Dedifferentiated amniotic fluid mesenchymal stem cell (primary cell): Measurements from ENCODE around the gene BRD3OS.

Experiments used
- DNase-seq: peaks from one replicate; pipeline ENCODE4 v3.0.0-alpha.2; 2016; ENCODE audit errors: extremely low spot score

BRD3OS gene, protein sequence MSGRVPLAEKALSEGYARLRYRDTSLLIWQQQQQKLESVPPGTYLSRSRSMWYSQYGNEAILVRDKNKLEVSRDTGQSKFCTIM

DNA sequence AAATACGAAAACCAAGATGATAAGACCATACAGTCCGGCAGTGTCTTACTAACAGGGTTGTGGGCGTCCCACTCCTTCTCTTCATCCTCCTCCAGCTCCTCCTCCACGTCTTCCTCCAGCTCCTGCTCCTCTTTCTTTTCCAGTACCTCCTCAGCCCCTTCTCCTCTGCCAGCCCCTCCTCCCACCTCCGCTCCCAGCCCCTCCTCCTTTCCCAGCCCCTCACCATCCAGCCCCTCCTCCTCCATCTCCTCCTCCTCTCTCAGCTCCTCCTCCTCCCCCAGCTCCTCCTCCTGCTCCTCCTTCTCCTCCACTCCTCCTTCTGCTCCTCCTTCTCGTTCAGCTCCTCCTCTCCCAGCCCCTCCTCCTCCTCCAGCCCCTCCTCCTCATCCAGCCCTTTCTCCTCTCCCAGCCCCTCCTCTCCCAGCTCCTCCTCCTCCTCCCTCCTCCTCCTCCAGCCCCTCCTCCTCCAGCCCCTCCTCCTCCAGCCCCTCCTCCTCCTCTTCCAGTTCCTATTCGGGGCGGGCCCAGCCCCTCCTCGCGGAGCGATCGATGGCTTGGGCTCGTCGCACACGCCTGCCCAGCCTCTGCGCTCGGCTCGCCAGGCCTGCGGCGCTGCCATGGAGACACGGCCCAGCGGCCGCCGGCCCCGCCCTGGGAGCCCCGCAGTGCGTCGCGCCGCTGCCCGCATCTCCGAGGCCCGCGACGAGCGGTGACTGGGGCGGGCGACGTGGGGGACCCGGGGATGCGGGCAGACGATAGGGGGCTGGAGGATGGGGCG lies at the start of gene BRD3OS:
BRD3OS (plus strand) TSS at position 654 of the 778 bp plus-strand sequence. CDS start 1,267 bp downstream, outside the sequence.
- DNase-seq, result peak; percentile 100

DNA sequence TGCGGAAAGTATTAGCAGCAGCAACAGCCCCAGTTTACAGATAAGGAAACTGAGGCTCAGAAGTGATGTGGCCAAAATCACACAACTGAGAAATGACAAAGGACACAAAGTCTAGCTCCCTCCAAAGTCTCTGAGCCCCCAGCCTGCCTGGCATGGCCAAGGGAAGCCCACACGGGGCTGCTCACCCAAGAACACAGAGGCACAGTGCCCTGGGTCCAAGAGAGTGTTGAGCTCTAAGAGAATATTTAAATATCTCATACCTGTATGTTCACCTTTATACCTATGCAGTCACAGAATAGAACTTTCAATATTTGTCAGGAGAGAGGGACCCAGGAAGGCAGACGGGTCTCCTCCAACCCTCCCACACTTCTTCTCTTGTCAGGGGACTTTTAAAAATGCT lies 49.8 kb upstream of the BRD3OS start:
- no peak for DNase-seq

DNA sequence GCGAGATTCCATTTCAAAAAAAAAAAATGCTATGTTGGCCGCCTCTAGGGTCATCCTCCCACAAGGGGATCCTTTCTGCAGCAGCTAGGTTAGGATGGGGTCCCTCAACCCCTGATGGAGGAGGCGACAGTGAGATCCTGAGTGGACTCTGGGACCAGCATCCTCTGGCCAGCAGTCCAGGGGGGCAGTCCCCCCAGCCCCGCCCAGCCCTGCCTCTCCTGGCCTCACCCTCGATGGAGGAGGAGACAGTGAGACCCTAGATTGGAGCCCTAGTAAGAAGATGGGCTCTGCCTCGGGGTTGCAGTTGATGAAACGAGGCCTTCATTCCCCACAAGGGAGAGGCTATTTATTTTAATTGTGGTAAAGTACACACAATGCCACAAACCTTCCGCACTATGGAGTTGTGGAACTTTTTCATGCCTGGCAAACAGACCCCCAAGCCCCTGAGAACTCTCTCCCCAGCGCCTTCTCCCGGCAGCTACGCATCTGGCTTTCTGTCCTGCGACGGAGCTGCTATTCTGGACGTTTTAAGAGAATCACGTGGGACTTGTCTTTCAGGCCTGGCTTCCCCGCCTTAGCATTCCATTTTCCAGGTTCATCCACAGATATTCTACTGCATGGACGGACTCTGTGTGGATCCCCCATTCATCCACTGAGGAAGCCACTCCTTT lies 49.0 kb upstream of the BRD3OS start:
- no peak for DNase-seq

DNA sequence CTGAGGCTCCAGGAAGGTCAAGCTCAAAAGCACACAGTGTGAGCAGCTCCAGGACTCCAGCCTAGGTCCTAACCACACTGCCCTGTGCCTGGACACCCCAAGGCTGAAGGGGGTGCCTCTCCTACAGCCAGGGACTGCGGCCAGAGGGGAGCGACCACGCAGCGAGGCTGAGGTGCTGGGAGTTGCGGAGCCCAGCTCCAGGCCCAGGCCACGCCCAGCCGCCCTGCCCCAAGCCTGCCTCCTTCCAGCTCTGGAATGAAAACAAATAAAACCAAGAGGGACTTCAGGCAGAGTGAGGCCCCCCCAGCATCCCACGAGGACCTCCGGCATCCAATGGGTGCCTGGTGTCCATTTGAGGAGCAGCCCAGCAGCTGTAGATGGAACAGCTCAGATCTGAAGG lies 48.4 kb upstream of the BRD3OS start:
- DNase-seq, result no peak

DNA sequence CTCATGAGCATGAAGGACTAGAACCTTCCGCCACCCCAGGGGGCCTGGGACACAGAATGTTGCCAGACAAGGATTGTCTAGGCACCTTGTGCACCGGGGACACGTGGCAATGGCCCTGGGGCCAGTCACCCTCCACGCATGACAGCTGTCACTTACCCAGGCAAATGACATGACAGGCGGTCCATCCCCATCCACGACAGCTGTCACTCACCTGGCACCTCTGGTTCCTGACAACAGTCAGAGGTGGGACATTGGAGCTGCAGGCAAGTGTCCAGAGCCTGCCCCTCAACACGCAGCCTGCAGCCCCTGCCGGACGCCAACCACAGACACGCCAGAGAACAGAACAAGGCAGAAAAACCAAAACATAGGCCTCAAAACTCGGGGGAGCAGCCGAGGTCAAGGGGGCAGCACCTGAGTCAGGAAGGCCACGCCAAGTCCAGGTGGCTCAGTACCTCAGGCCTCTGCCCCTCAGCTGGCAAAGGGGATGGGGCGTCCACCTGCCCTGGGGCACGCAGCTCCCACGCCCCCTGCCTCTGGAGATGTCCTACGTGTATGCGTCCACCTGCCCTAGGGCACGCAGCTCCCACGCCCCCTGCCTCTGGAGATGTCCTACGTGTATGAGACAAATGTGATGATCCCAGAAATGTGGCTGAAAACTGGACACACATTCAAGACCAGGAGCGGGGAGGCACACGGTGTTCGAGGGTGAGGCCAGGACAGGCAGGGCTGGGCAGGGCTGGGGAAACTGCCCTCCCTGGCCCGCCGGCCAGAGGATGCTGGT lies 47.7 kb upstream of the BRD3OS start:
- no peak for DNase-seq

DNA sequence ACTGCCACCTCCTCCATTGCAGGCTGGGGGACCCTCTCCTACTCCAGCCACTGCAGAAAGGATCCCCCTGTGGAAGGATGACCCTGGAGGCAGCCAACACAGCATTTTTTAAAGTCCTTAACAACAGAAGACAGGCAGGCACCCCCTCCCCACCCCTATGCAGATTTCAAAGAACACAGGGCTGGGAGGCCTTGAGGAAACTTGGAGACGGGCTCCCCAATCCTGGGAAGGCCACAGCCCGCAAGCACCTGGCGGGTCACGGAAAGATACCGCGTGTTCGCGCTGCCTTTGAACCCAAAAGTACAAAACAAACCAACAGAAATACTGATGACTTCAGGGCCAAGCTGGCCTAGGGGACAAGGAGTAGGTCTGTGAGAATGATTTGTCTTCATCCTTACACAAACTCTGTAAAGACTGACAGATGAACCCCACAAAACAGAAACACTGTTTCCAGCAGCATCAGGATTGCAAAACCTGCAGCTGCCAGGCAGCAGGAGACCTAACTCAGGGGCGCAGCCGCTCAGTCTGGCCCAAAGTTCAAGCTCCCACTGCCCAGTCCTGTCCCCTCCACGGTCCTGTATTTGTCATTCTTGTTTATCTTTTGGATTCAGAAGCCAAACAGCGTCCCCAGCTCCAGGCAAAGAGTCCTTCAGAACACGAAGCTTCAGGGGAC lies 46.9 kb upstream of the BRD3OS start:
- no peak for DNase-seq

DNA sequence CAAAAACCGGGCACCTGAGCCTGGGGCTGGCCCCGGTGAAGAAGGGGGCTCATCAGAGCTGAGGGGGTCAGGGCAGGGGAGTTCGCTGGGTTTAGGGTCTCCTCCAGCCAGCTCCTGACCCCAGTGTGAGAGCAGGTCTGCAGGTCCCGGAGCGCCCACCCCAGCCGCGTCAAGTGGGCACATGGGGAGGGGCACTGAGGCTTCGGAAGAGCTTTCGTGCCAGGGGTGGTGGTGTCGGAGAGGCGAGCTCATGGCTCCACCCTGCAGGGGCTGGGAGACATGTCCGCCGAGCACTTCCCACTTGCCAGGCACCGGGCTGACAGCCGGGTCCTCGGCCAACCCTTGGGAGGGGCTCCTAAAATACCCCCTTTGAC lies 46.4 kb upstream of the BRD3OS start:
- DNase-seq, result no peak

DNA sequence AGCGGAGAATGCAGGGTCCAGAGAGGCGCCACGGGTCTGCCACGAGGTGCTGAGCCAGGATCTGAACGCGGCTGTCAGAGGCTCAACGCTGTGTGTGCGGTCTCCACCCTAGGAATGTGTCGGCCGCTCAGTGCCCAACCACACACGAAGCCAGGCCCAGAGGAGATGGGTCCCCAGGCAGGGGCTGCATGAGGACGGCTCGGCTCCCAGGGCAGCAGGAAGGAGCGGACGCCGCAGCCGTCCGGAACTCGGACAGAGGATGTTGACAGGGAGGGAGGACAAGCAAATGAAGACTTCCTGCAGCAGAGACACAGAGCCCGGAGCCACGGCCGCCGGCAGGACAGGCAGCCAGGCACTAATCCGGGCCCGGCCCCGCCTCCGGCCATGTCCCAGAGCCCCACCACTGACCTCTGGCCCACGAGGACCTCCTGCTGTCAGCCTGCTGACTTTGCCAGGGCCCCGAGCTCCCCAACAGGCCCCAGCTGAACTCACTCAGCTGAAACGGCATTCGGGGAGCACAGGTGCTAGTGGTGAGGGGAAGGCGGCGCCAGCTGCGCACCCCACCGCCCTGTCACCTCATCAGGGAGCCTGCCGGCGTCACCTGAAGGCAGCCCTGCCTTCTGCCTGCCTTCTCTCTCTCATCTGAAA lies 45.9 kb upstream of the BRD3OS start:
- DNase-seq, result no peak

DNA sequence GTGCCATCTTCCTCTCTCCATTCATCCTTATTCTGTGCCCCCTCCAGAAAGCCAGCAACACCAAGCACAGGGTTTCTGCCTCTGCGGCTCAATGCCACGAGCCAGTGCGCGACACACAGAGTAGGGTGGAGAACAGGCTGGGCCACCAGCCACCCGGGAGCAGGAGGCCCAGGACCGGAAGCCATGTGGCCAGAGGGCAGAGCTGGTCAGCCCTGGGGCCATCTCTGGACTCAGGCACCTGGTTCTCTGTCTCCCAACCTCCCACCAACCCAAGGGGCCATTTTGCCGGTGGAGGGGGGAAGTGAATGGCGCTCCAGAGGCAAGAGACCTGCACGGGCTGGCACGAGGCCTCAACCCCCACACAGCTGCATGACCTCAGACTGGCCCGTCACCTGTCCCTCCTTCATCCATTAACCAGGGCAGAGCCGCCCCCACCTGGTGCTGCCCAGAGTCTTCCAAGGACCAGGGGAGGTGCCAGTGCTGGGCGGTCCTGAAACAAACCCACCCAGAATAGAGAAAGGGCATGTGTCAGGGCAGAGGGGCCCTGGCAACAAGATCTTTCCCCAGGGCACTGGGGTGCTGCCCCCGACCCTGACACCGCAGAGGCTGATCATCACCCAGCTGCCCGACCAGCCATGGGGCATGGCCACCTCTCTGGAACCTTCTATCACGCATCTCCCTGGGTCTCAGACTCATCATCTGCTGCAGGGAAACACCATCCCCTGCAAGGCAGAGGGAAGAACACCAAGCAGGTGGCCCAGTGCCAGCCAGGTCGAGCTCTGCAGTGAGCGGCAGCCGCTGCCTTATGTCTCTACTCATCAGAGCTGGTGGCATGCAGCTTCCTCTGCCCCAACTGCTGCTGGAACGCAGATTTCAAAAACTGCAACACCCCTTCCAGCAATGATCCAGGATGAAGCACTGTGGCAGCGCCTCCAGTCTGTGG lies 45.1 kb upstream of the BRD3OS start:
- DNase-seq, result no peak

DNA sequence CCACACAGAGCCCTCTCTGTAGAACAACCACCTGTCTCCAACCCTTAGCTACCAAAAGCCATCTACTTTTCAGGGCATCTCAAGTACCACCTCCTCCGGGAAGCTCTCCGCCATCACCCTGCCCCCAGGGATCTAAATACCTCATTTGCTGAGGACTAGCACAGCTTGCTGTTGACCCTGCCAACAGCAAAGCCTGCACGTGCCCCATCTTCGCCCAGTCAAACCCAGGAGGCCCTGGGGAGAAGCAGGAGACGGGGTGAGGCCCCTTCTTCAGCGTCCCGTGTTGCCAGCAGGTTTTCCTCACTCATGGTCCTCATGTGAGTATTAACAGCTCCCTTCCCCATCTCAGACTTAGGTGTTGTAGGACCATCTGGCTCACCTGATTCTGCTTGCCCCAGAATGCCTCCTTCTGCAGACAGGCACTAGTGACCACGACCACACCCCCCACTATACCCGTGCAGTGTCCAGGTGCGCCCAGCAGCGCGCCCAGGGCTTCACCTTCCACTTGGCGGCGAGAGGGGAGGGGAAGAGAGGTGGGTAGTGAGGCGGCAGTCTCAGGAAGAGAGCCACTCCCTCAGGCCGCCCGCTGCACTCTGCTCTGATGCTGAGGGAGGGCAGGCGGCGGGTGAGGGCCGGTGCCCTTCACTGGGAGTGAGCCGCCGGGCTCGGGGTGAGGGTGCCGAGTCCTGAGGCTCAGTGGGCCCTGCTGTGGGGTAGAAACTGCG lies 44.3 kb upstream of the BRD3OS start:
- DNase-seq, result no peak

DNA sequence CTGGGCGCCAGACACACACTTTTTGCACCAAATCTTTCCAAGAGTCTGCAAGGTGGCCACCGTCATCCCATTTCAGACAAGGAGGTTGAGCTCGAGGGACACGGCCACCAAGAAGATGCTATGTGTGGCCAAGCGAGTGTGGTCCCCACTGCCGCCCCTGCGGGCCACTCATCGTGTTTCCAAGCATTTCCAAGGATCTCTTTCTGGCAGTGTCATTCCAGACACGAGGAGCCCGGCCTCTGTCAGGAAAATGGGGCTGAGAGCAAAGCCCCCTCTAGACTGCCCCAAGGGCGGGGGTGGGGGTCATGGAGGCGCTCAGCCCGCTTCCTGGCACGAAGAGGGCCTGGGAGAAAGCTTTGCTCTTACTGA lies 43.7 kb upstream of the BRD3OS start:
- no peak for DNase-seq

DNA sequence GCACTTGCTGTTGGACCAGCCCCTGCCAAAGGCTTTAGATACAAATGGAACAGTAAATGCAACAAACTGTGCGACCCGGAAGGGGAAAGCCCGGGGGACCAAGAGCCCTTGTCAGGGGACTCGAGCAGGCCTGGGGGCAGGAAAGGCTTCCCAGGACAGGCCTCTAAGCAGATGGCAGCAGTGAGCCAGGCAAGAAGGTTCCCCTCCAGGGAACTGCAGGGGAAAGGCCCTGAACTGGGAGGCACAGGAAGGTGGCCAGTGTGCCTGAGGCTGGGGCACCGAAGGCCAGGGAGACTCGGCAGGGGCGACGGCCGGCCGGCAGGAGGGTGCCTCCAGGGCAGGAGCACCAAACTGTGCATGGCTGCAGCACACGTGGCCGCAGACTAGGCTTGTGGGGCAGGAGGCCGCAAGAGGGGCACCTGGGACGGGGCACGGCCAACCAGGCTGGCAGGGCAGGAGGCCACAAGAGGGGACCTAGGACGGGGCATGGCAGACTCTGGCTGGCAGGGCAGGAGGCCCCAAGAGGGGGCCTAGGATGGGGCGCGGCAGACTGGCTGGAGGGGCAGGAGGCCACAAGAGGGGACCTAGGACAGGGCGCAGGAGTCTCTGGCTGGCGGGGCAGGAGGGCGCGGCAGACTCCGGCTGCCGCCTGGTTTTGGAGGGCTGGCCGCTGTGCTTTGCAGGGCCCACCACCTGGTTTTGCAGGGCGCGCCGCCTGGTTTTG lies 43.2 kb upstream of the BRD3OS start:
- no peak for DNase-seq

DNA sequence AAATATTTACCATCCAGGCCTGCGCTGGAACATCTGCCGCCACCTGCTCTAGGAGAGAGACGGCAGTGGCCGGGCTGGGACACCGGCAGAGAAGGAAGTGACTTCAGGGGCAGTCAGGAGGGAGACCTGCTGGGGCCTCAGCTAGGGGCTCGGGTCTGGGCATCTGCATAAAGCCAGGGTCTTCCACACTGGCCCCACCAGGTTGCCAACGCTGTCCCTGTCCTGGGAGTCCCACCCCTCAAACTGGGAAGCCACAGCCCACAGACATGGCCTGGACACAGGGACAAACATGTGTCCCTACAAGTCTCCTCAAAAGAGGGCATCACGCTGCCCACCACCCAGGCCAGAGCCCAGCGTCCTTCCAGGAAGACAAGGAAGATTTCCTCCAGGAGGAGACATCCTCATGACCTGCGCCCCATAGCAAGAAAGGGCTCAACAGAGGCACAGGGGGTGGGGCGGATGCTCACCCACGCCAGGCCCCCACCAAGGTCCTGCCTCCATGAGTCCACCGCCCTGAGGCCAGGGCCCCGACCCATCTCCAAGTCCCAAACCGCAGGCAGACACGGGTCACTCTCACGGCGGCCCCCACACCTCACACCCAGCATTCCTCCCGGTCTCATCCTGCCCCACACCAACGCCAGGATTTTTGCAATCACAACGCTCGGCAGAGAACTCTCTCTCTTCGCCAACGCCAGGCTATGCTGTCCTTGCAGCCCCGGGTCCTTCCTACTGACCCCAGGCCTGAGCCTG lies 42.1 kb upstream of the BRD3OS start:
- no peak for DNase-seq

DNA sequence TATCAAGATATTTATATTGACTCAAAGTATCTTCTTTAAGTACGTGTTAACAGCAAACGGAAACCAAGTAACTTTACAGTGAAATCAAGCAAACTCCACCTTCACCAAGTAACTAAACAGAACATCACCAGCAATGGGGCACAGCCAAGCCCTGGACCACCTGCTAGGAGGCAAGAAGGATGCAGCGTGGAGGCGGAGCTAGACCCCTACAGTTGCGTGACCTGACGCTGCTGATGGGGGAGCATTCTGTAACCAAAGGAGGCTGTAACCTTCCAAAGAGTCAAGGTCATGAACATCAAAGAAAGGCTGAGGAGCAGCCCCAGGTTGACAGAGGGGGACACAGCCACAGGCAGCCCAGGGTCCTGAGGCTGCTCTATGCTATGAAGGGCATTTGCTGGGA lies 39.2 kb upstream of the BRD3OS start:
- DNase-seq, result no peak

DNA sequence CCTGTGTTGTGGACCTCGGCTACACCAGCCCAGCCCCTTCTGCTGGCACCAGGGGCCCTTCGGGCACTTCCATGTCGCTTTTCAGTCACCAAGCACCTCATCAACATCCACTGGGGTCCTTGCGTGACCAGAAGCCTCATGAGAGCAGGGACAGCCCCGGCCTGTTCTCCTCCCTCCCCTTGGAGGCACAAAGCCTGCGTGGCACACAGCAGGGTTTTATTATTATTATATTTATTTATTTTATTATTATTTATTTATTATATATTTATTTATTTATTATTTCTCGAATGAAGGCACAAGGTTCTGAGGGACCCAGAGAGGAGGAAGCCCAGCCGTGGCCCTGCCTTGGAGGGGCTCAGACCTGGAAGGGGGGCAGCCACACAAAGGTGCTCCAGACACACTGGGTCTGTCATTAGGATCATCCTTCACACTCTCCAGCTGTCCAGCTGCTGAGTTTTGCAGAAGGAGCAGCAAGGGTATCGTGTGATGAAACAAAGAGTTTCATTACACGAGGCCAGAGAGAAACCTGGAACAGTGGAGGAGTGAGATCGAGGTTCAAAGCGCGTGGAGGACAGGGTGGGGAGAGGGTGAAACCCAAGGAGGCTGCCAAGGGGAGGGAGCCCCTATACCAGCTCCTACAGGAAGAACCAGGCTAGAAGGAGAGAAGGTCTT lies 38.4 kb upstream of the BRD3OS start:
- DNase-seq, result no peak

DNA sequence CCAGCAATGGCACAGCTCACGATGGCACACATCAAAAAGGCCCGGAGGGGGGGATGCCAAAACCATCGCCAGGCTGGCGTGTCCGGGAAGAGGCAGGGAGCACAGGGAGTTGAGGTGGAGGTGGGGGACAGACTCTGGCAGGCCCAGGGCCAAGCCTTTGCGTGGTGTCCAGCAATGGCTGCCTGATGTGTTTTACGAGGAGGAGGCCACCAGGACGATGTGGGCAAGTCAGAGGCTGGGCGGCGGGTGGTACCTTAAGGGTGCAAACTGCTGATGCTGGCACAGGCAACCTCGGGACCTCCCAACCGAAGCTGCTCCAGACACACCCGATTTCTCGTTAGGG lies 37.9 kb upstream of the BRD3OS start:
- DNase-seq, result no peak

DNA sequence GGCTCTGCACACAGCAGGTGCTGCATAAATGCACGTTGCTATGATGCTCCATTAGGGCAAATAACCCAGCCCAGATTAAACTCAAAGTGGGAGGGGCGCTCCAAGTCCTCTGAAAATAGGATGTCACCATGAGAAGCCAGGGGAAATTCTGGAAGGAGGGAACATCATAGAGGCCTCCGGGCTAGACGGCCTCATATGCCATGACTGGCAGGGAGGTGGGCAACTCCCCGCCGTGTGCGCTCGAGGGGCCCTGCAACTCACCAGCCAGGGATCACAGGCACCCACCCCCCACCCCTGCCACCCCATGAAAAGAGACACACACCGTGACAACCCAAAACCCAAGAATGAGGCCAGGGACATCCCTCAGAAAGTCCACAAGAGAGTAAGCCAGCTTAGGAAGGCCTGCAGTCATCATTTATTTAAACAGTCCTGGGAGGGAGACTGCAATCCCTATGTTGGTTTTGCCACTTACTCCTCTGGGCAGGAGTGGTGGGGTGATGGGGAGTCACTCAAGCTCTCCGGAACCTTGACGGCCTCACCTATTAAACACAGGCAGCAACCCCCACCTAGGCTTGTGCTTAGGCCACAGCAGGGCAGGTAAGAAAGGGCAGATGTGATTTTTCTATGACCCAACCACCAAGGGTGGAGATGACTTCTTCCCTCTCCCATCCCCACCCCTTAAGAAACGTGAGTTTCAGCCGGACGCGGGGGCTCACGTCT lies 37.2 kb upstream of the BRD3OS start:
- DNase-seq, result no peak
